SK-MEL-5 (cell line): Measurements from ENCODE around the gene CSNK2A2. TPM values are rescaled to one million over a fixed set of nuclear protein-coding genes. Genes with fewer than 3 reads are reported as not detected.

Experiments used
- DNase-seq: peaks from one replicate; pipeline ENCODE4 v3.0.0-alpha.2; 2016; ENCODE audit warnings: low read depth, low spot score
- in situ Hi-C: cut with HindIII; loops from 2 replicates; pipeline ENCODE4 v1.10.0; 2016; ENCODE audit warnings: low sequenced_read_pairs, high pct_unique_total_duplicates, low pct_unique_long_range_greater_than_20kb
- total RNA-seq: library from RNA; depleted of rRNA; stranded (reverse); fragments of >200 nt; shearing (Covaris generic); gene quantifications from 2 replicates; pipeline ENCODE4 v1.2.3, GENCODE V29; 2014

The CSNK2A2 gene
- total RNA-seq, 1 experiment from 2014 or later = 17.6 TPM

DNA sequence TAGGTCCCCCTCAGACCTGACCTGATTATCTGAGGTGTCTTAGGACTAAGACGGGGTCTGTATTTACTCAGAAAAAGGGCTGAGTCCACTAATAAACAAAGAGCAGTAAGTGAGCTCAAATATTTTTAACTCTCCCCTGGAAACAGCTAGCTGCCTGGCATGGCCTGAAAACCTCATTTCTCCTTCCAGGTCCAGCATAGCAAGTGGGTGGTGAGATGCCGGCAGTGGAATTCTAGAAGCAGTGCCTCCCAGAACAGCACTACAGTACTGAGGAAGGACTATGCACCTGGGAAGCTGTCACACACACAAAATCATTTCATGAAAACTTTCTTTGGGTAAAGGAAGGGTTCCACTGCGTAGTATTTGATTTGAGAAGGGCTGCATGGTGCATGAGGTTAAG is 39.2 kb downstream of the CSNK2A2 start:
- in situ Hi-C loops = no loop called here
- no peak for DNase-seq

GRCh38 chr16:58157951-58158540 is 39.9 kb downstream of the CSNK2A2 start:
- no peak for DNase-seq
- in situ Hi-C loops = no loop called here

- DNase-seq = no peak
Observed at GRCh38 chr16:58157239-58157638, 40.7 kb downstream of the CSNK2A2 start.

GRCh38 chr16:58155839-58156238 is 42.1 kb downstream of the CSNK2A2 start:
- no peak for DNase-seq
- in situ Hi-C loops = no loop called here

More at GRCh38 chr16:58157239-58157638, 40.7 kb downstream of the CSNK2A2 start:
- in situ Hi-C loops = no loop called here

- in situ Hi-C loops = no loop called here
- no peak for DNase-seq
Observed at GRCh38 chr16:58154345-58154744, 43.6 kb downstream of the CSNK2A2 start.

GRCh38 chr16:58152246-58152868 is 45.5 kb downstream of the CSNK2A2 start:
- in situ Hi-C loops = no loop called here
- DNase-seq = no peak

DNA sequence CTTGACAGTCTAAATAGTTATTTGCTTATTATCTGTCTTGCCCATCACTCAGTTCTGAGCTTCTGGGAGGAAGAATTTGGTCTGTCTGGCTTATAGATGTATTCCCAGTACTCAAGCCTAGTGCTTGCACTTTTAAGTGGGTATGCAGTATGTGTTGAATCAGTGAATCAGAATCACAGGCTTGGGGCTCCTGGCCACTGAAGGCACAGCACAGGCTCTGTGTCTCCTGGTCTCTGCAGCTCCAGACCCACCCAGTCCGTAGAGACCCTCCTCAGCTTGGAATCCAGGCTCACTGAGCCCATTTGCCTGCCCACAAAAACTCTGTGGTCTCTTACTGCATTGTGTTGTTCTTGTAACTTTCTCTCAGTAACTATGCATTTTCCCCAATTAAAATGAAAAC is 49.4 kb downstream of the CSNK2A2 start:
- DNase-seq = no peak
- in situ Hi-C loops = no loop called here

DNA sequence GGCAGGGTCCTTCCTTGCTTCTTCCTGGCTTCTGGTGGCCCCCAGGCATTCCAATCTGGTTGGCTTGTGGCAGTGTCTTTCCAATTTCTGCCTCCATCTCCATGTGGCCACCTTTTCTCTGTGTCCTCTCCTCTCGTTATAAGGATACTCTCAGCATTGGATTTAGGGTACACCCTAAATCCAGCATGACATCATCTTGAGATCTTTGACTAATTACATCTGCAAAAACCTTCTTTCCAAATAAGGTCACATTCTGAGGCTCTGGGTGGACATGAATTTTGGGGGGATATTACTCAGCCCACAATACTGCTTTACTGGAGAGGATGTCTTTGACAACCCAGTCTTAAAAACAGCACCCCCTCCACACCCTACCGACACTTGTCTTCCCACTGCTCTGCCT is 49.8 kb downstream of the CSNK2A2 start:
- DNase-seq = no peak
- in situ Hi-C loops = no loop called here

GRCh38 chr16:58138852-58139251 is 59.1 kb downstream of the CSNK2A2 start:
- in situ Hi-C loops = no loop called here
- DNase-seq = no peak

DNA sequence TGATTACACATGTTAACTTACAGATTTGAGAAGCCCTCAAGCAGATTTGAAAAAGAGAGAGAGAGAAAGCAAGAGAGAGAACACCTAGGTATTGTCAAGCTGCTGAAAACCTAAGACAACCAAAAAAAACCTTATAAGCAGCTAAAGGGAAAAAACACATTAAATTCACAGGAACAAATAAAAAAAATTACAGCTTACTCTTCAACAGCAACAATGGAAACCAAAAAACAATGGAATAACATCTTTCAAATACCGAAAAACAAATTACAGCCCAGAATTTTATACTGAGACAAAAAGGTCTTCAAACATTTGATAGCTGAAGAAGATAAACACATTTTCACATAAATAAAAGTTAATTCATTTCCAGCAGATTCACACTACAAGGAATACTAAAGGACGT is 60.3 kb downstream of the CSNK2A2 start:
- in situ Hi-C loops = no loop called here
- no peak for DNase-seq

DNA sequence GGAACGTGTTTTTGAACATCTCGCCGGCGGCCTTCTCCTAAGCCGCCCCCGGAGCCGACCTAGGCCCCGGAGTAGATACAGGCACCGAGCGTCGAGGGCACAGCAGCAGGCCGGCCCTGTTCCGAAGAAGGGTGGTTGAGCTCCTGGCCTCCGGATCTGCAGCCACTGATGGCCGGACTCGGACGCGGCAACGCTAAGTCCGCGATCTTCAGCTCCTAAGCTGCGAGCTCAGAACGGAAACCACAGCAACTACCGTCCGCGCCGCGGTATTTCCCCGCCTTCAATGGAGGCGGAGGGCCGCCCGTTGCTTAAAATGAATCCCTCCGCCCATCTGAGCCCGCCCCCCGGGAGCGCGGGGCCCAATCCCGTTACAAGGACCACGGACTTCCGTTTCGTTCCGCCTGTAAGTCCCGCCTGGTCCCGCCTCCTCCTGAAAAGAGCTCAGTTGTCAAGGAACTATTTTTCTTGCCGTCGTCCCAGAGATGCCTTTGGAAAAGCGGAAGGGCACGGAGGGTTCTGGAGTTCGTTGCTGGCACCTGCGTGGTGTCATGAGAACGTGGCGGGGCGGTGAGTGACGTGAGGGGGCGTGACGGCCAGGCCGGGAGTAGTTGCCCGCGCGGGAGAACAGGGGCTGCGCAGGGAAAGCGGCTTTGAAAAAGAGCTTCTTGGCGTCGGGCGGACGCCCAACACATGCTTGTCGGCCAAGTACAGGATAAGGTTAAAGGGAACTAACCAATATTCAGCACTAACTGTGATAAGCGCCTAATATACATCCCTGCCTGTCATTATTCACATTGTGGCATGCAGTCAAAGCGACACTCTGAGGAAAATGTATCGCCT is 68.6 kb downstream of the CSNK2A2 start, which contains the start of gene CFAP20:
CFAP20 (minus strand) TSS at position 285 of the 840 bp plus-strand sequence; CDS start at position 19, 266 bp downstream.
- in situ Hi-C loops = no loop called here
- peak; percentile 99 for DNase-seq

- no peak for DNase-seq
- in situ Hi-C loops = no loop called here
Observed at GRCh38 chr16:58128711-58129096, 69.2 kb downstream of the CSNK2A2 start.

DNA sequence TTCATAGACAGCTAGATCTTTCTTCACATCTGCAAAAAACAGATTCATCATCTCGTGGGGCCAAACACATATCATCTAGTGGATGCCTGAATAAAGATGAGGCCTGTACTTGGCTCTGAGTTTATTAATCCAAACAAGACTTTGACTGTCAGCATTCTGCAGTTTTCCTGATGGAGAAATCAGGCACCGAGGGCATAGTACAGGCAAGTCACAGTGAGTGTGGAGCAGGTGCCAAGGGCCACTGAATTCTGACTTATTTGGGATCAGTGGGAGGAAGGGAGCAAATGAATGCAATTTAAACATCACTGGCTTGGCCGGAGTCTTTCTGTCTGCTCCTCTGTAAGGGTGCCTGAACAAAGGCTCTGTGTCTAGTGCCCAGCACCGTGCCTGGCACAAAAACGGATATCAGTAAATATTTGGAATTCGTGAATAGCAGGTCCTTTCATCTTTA is 69.7 kb downstream of the CSNK2A2 start:
- in situ Hi-C loops = no loop called here

DNA sequence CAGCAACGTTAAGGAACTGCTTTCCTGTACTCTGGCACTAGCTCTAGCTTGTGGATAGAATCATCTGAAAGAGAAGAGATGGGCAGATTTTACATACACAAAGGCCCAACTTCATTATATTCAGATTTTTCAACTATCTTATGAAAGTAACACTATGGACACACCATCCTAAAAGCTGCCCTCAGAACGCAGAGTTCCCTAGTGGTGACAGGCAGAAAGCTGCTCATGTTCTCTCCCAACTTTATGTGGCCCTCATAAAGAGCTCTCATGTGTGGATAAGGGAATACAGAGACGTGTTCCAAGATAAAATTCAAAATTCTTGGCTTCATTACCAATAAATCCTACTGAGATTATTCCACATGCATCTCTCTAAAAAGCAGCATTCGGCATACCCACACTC is 70.3 kb downstream of the CSNK2A2 start:
- in situ Hi-C loops = no loop called here
- no peak for DNase-seq

More for the DNA sequence above, 69.7 kb downstream of the CSNK2A2 start:
- DNase-seq = no peak

GRCh38 chr16:58127033-58127556 is 70.8 kb downstream of the CSNK2A2 start:
- peak; percentile 29 for DNase-seq
- in situ Hi-C loops = no loop called here

DNA sequence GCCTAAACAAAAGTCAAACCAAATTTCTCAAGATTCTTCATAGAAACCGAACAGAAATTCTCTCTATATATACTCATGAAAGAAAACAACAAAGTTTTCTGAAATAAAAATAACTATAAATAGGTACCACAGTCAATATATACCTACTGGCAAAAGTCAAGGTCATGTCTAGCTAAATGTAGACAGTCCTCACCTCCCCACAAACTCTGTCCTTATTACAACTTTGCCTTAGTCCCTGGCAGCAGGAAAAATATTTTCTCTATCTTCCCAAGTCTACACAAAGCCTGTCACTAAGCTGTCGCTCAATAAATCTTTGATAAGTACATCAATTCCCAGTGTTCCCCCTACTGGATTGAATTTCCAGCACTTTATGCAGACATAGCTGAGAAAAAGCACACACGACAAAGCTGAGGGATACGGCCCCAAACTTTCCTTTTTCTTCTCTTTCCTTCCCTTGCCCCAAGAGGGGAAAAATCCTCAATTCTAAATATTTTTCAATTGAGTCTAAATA is 71.4 kb downstream of the CSNK2A2 start:
- DNase-seq = no peak
- in situ Hi-C loops = no loop called here

DNA sequence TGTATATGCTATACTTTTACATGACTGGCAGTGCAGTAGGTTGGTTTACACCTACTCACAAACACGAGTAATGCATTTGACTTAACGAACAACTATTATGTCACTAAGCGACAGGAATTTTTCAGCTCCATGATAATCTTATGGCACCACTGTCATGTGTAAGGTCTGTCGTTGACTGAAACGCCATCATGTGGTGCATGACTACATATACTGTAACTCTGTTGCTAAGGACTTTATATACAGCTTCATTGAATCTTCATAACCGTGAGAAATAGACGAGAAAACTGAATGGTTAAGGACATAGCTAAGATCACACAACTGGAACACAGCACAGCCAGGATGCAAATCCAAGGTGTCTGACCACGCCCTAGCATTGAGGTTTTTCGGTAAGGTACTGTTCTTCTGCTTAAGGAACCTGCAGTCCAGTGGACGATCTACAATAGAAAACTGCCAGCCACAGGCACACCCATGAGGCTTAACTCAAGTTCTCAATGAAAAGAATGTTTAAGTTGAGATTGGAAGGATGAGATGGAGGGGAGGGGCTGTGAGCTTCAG is 72.0 kb downstream of the CSNK2A2 start:
- in situ Hi-C loops = no loop called here
- no peak for DNase-seq

DNA sequence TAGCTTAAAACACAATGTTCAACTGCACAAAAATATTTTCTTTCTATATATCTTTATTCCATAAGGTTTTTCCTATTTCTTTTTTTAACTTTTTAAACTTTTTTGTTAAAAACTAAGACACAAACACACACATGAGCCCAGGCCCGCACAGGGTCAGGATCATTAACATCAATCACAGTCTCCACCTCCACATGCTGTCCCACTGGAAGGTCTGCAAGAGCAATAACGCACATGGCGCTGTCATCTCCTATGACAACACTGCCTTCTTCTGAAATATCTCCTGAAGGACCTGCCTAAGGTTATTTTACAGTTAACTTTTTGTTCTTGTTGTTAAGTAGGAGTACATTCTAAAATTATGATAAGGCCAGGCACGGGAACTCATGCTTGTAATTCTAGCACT is 72.9 kb downstream of the CSNK2A2 start:
- in situ Hi-C loops = no loop called here
- no peak for DNase-seq
